A549 (cell line): ENCODE data around the gene EPHA5. TPM values are rescaled to one million over a fixed set of nuclear protein-coding genes. Genes with fewer than 3 reads are reported as not detected.

Experiments used
- ATAC-seq, 2 experiments: fragments of 200-7000 bp in 1 of 2; fragments of >200 bp in 1 of 2; cut with Nextera tagmentation in 1 of 2; cut with Tn5 transposase in 1 of 2; 3 replicates each; pipeline versions ENCODE4 v1.8.0 to v1.9.1; 2018 to 2020; ENCODE audit warnings: mild to moderate bottlenecking in 1 of 2, moderate library complexity in 1 of 2
- CTCF ChIA-PET: fragments of 300-600 bp; sonication (Branson Sonifier 250); formaldehyde crosslinking; extraction: SDS; loops from one replicate; lab custom pipeline; 2021; ENCODE audit warnings: antibody characterized with exemption, inconsistent platforms; lab: Yijun Ruan, JAX
- POLR2A ChIA-PET: fragments of 350-600 bp; formaldehyde crosslinking; extraction: SDS; loops from one replicate; lab custom pipeline; 2021; ENCODE audit warnings: antibody characterized with exemption, inconsistent platforms; lab: Yijun Ruan, JAX
- DNase-seq, 2 experiments: peaks; one replicate each; pipeline versions ENCODE4 v3.0.0 to v3.0.0-alpha.2; 2011 to 2016; ENCODE audit warnings: low read depth in 1 of 2, low spot score in 1 of 2
- FAIRE-seq: peaks from 2 replicates; lab custom pipeline; 2011; peaks lifted over from hg19 to GRCh38; lab: Jason Lieb, UNC
- H3K27ac ChIP-seq, 2 experiments: fragments of >200 bp; sonication (Bioruptor Twin); formaldehyde crosslinking; 3 replicates each; pipeline ENCODE4 v1.5.1; 2016 to 2017
- H3K4me1 ChIP-seq: fragments of >200 bp; sonication (Bioruptor Twin); formaldehyde crosslinking; 3 replicates; pipeline ENCODE4 v1.6.1; 2016
- H3K4me2 ChIP-seq: fragments of >200 bp; sonication (Bioruptor Twin); formaldehyde crosslinking; 3 replicates; pipeline ENCODE4 v1.6.1; 2016
- H3K4me3 ChIP-seq: fragments of >200 bp; sonication (Bioruptor Twin); formaldehyde crosslinking; 3 replicates; pipeline ENCODE4 v1.5.1; 2016
- H3K9me3 ChIP-seq: fragments of >200 bp; sonication (Bioruptor Twin); formaldehyde crosslinking; 3 replicates; pipeline ENCODE4 v1.6.1; 2016
- BHLHE40 ChIP-seq: IDR thresholded peaks from 2 replicates; pipeline ENCODE4 v1.6.1; 2012; ENCODE audit warnings: low read depth, low read length, inconsistent platforms
- CBX2 ChIP-seq: fragments of 200-600 bp; sonication (generic); IDR thresholded peaks from 2 replicates; pipeline ENCODE4 v1.6.1; 2016; ENCODE audit warnings: low read depth, mild to moderate bottlenecking, borderline replicate concordance
- CEBPB ChIP-seq, 2 experiments: fragments of >200 bp in 1 of 2; sonication (Bioruptor Twin) in 1 of 2; formaldehyde crosslinking in 1 of 2; IDR thresholded peaks; 2 replicates each; pipeline ENCODE4 v1.6.1; 2012 to 2016
- EP300 ChIP-seq, 2 experiments: fragments of >200 bp; sonication (Bioruptor Twin); formaldehyde crosslinking; IDR thresholded peaks; 2 replicates in 1 of 2; 3 replicates in 1 of 2; pipeline ENCODE4 v1.6.1; 2016 to 2017
- FOSB ChIP-seq: fragments of 250-450 bp; sonication (Bioruptor Pico); IDR thresholded peaks from 2 replicates; pipeline ENCODE4 v1.5.0; 2020; ENCODE audit warnings: mild to moderate bottlenecking, moderate library complexity
- HEYL ChIP-seq: fragments of 250-450 bp; sonication (Bioruptor Pico); IDR thresholded peaks from 2 replicates; pipeline ENCODE4 v1.8.0; 2021; ENCODE audit warnings: mild to moderate bottlenecking, moderate library complexity
- MAFK ChIP-seq: fragments of 450-650 bp; IDR thresholded peaks from 2 replicates; pipeline ENCODE4 v1.6.1; 2014; ENCODE audit not compliant: partially characterized antibody
- MYC ChIP-seq: IDR thresholded peaks from 2 replicates; pipeline ENCODE4 v1.6.1; 2012; ENCODE audit warnings: mild to moderate bottlenecking, inconsistent platforms, low read length, improper control_type of control experiment, borderline replicate concordance
- NPAS2 ChIP-seq: fragments of 250-450 bp; sonication (Bioruptor Pico); IDR thresholded peaks from 2 replicates; pipeline ENCODE4 v1.8.0; 2022; ENCODE audit warnings: mild to moderate bottlenecking, moderate library complexity, borderline replicate concordance
- NR3C1 ChIP-seq: fragments of >200 bp; sonication (Bioruptor Twin); formaldehyde crosslinking; IDR thresholded peaks from 3 replicates; pipeline ENCODE4 v1.6.1; 2017
- PHF8 ChIP-seq: fragments of 200-600 bp; sonication (generic); IDR thresholded peaks from 2 replicates; pipeline ENCODE4 v1.6.1; 2016; ENCODE audit warnings: low read depth, mild to moderate bottlenecking, antibody characterized with exemption, moderate library complexity, borderline replicate concordance
- RARB ChIP-seq: fragments of 250-450 bp; sonication (Bioruptor Pico); IDR thresholded peaks from 2 replicates; pipeline ENCODE4 v1.8.0; 2021; ENCODE audit warnings: mild to moderate bottlenecking, moderate library complexity
- RCOR1 ChIP-seq: fragments of 150-350 bp; IDR thresholded peaks from 2 replicates; pipeline ENCODE4 v1.6.1; 2014; ENCODE audit warnings: antibody characterized with exemption, low read length, low read depth
- RNF2 ChIP-seq: fragments of 200-600 bp; sonication (generic); IDR thresholded peaks from 2 replicates; pipeline ENCODE4 v1.6.1; 2016; ENCODE audit warnings: low read depth, mild to moderate bottlenecking, antibody characterized with exemption, moderate library complexity, borderline replicate concordance
- SMC3 ChIP-seq: fragments of >200 bp; sonication (Bioruptor Twin); formaldehyde crosslinking; IDR thresholded peaks from 3 replicates; pipeline ENCODE4 v1.6.1; 2018; ENCODE audit warnings: inconsistent platforms
- SREBF2 ChIP-seq: fragments of 450-650 bp; IDR thresholded peaks from 2 replicates; pipeline ENCODE4 v1.6.1; 2014; ENCODE audit warnings: mild to moderate bottlenecking, moderate library complexity
- TFCP2L1 ChIP-seq: fragments of 250-450 bp; sonication (Bioruptor Pico); IDR thresholded peaks from 2 replicates; pipeline ENCODE4 v1.5.0; 2021; ENCODE audit warnings: mild to moderate bottlenecking
- TP53 ChIP-seq: fragments of 250-450 bp; sonication (Bioruptor Pico); IDR thresholded peaks from 2 replicates; pipeline ENCODE4 v1.5.0; 2021; ENCODE audit warnings: mild to moderate bottlenecking, moderate library complexity
- WGBS: methylation state at CpG from one replicate; pipeline ENCODE4 v1.1.6; 2017; ENCODE audit errors: missing lambda C conversion rate; 5-methylcytosine and 5-hydroxymethylcytosine counted together
- polyA plus RNA-seq, 4 experiments: library from polyadenylated mRNA; depleted of rRNA in 3 of 4; stranded (reverse); fragments of >200 nt; fragmentation: RNase III in 1 of 4; extraction: RNeasy Plus Mini Kit Qiagen cat#74134 plus additional on column Dnase treatment in 1 of 4; gene quantifications; 2 replicates in 3 of 4; 3 replicates in 1 of 4; pipeline ENCODE4 v1.2.3, GENCODE V29; 2011 to 2017
- TF ChIP-seq, protein P1 (sequence below): fragments of 250-450 bp; sonication (Bioruptor Pico); IDR thresholded peaks from 2 replicates; pipeline ENCODE4 v1.5.0; 2020; ENCODE audit warnings: low read depth, mild to moderate bottlenecking, moderate library complexity
- TF ChIP-seq, protein P2 (sequence below): fragments of >200 bp; sonication (Bioruptor Twin); formaldehyde crosslinking; IDR thresholded peaks from 3 replicates; pipeline ENCODE4 v1.6.1; 2016
- TF ChIP-seq, protein P3 (sequence below): fragments of 250-450 bp; sonication (Bioruptor Pico); IDR thresholded peaks from 2 replicates; pipeline ENCODE4 v1.5.0; 2021; ENCODE audit warnings: mild to moderate bottlenecking, moderate library complexity, borderline replicate concordance
- TF ChIP-seq, protein P4 (sequence below): fragments of 450-650 bp; IDR thresholded peaks from 2 replicates; pipeline ENCODE4 v1.6.1; 2014; ENCODE audit warnings: antibody characterized with exemption
- TF ChIP-seq, protein P5 (sequence below): fragments of >200 bp; sonication (Bioruptor Twin); formaldehyde crosslinking; IDR thresholded peaks from 3 replicates; pipeline ENCODE4 v1.5.1; 2016
- TF ChIP-seq, protein P6 (sequence below): fragments of 150-350 bp; IDR thresholded peaks from 2 replicates; pipeline ENCODE4 v1.6.1; 2014; ENCODE audit warnings: low read depth, mild to moderate bottlenecking, low read length

EPHA5 gene
- polyA plus RNA-seq, 2 of the 4 experiments (the other 2 are of a cell fraction): 0.96 to 1.1 TPM

DNA sequence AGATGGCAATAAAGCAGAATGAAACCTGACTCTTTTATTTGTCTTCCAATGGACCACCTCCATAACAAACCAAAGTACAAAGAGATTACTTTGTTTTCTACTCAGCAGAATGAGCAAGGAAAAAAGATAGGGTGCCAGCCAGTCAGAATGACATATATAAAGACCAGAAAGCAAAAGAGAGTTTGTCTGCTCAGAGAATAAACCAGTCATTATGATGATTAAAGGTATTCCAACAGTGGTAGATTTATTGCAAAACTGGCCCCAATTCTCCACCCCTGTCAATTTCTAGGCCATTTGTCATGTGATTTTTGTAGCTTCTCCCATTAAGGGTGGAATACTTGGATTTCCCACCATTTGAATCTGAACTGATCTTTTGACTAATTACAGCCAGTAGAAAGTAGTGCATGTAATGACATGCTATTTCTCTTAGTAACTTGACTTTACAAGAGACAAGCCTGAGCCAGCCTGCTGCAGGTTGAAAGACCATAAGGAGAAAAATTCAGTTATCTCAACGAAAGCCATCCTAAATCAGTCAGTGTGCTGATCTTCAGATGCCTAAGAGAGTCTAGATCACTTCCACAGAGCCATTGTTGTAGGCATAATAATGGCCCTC lies 203.1 kb downstream of the EPHA5 start:
- no peak overlapping the region for H3K4me3 ChIP-seq
- FAIRE-seq: no peak
- no peak for TF ChIP-seq SREBF2
- TF ChIP-seq CBX2: no peak
- no peak for TF ChIP-seq NPAS2 (CRISPR knock-in tag)
- no peak for TF ChIP-seq EP300 (IDR thresholded peaks at IDR 0.05)
- no peak for TF ChIP-seq PHF8
- TF ChIP-seq, protein P1, sequence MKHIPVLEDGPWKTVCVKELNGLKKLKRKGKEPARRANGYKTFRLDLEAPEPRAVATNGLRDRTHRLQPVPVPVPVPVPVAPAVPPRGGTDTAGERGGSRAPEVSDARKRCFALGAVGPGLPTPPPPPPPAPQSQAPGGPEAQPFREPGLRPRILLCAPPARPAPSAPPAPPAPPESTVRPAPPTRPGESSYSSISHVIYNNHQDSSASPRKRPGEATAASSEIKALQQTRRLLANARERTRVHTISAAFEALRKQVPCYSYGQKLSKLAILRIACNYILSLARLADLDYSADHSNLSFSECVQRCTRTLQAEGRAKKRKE: no peak
- TF ChIP-seq BHLHE40: no peak
- TF ChIP-seq SMC3: no peak
- no peak for TF ChIP-seq HEYL (CRISPR knock-in tag)
- TF ChIP-seq, protein P2, sequence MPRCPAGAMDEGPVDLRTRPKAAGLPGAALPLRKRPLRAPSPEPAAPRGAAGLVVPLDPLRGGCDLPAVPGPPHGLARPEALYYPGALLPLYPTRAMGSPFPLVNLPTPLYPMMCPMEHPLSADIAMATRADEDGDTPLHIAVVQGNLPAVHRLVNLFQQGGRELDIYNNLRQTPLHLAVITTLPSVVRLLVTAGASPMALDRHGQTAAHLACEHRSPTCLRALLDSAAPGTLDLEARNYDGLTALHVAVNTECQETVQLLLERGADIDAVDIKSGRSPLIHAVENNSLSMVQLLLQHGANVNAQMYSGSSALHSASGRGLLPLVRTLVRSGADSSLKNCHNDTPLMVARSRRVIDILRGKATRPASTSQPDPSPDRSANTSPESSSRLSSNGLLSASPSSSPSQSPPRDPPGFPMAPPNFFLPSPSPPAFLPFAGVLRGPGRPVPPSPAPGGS: no peak
- no peak for TF ChIP-seq FOSB (CRISPR knock-in tag)
- TF ChIP-seq RCOR1: no peak
- TF ChIP-seq, protein P3, sequence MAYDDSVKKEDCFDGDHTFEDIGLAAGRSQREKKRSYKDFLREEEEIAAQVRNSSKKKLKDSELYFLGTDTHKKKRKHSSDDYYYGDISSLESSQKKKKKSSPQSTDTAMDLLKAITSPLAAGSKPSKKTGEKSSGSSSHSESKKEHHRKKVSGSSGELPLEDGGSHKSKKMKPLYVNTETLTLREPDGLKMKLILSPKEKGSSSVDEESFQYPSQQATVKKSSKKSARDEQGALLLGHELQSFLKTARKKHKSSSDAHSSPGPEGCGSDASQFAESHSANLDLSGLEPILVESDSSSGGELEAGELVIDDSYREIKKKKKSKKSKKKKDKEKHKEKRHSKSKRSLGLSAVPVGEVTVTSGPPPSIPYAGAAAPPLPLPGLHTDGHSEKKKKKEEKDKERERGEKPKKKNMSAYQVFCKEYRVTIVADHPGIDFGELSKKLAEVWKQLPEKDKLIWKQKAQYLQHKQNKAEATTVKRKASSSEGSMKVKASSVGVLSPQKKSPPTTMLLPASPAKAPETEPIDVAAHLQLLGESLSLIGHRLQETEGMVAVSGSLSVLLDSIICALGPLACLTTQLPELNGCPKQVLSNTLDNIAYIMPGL (CRISPR knock-in tag): no peak
- no peak for TF ChIP-seq MAFK
- no peak for TF ChIP-seq MYC
- no peak for TF ChIP-seq NR3C1
- TF ChIP-seq TP53 (CRISPR knock-in tag): no peak
- no peak for TF ChIP-seq TFCP2L1
- TF ChIP-seq, all 56 proteins: peak for 0
- WGBS: 18% methylated on average over 1 of the region's 1 CpG
- CTCF ChIA-PET: no interaction called here
- POLR2A ChIA-PET: no interaction called here
- Histone ChIP-seq H3K4me2 (no peak overlapping the region), H3K27ac (no peak overlapping the region), H3K4me1 (no peaks in the 10 kb centered on the region), H3K9me3 (no peaks in the 10 kb centered on the region)
- ATAC-seq: no peak
- no peak for DNase-seq

DNA sequence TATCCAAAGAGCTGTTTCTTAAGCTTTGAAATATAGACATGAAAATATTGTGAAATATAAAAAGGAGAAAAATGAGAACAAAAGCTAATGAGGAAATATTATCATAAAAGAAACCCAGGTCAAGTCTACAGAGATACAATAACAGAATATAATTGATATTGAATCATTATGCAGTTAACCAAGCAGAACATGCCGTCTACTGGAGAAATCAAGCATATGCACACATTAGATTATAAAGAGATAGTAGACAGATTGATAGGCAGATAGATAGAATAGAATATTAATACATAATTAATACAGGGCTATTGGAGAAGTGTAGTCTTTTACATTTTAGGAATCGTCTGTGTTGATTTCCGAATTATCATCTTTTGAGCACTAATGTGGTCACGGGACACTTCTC lies 208.5 kb downstream of the EPHA5 start:
- ChIA-PET CTCF (no interaction called here), POLR2A (no interaction called here)
- no peak overlapping the region for H3K4me3 ChIP-seq
- FAIRE-seq (no peak), ATAC-seq (no peak), DNase-seq (no peak)
- H3K9me3 ChIP-seq: no peaks in the 10 kb centered on the region
- H3K4me1 ChIP-seq: no peaks in the 10 kb centered on the region
- WGBS: 72% methylated on average over 4 of the region's 4 CpGs
- no peak overlapping the region for H3K4me2 ChIP-seq
- H3K27ac ChIP-seq: no peak overlapping the region
- TF ChIP-seq, protein P4, sequence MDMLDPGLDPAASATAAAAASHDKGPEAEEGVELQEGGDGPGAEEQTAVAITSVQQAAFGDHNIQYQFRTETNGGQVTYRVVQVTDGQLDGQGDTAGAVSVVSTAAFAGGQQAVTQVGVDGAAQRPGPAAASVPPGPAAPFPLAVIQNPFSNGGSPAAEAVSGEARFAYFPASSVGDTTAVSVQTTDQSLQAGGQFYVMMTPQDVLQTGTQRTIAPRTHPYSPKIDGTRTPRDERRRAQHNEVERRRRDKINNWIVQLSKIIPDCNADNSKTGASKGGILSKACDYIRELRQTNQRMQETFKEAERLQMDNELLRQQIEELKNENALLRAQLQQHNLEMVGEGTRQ: no peak
- TF ChIP-seq, protein P5, sequence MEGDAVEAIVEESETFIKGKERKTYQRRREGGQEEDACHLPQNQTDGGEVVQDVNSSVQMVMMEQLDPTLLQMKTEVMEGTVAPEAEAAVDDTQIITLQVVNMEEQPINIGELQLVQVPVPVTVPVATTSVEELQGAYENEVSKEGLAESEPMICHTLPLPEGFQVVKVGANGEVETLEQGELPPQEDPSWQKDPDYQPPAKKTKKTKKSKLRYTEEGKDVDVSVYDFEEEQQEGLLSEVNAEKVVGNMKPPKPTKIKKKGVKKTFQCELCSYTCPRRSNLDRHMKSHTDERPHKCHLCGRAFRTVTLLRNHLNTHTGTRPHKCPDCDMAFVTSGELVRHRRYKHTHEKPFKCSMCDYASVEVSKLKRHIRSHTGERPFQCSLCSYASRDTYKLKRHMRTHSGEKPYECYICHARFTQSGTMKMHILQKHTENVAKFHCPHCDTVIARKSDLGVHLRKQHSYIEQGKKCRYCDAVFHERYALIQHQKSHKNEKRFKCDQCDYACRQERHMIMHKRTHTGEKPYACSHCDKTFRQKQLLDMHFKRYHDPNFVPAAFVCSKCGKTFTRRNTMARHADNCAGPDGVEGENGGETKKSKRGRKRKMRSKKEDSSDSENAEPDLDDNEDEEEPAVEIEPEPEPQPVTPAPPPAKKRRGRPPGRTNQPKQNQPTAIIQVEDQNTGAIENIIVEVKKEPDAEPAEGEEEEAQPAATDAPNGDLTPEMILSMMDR: no peak
- TF ChIP-seq, protein P6, sequence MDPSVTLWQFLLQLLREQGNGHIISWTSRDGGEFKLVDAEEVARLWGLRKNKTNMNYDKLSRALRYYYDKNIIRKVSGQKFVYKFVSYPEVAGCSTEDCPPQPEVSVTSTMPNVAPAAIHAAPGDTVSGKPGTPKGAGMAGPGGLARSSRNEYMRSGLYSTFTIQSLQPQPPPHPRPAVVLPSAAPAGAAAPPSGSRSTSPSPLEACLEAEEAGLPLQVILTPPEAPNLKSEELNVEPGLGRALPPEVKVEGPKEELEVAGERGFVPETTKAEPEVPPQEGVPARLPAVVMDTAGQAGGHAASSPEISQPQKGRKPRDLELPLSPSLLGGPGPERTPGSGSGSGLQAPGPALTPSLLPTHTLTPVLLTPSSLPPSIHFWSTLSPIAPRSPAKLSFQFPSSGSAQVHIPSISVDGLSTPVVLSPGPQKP: no peak
- TF ChIP-seq BHLHE40 (no peak), NPAS2 (CRISPR knock-in tag) (no peak), CEBPB (IDR thresholded peaks at IDR 0.05) (no peak), CBX2 (no peak), RNF2 (no peak), RARB (no peak)
- TF ChIP-seq, protein P2: no peak
